OCI-LY3 (cell line): ENCODE data around the gene TET1.
"Not testable (repeated sequence)": the region's sequence is repeated elsewhere in the genome, so short reads cannot be mapped to it uniquely, and the experiment has no call there.

Source experiments
- H2AFZ ChIP-seq: fragments of 200-600, 300-600 bp; shearing (Covaris generic); 2 replicates; pipeline ENCODE4 v1.6.0; 2014; ENCODE audit warnings: antibody characterized with exemption, low read depth, low read length
- H3K27ac ChIP-seq: fragments of 200-600, 300-600 bp; sonication (generic); 2 replicates; pipeline ENCODE4 v1.5.1; 2014; ENCODE audit warnings: mild to moderate bottlenecking, low read length, moderate library complexity, mixed read lengths
- H3K27me3 ChIP-seq: fragments of 200-600, 300-600 bp; sonication (generic); 2 replicates; pipeline ENCODE4 v1.6.1; 2014; ENCODE audit warnings: low read depth, low read length, mixed read lengths
- H3K36me3 ChIP-seq: fragments of 200-600, 300-600 bp; sonication (generic); replicated peaks from 2 replicates; pipeline ENCODE3; 2014; ENCODE audit warnings: low read depth, low read length, mixed read lengths
- H3K4me1 ChIP-seq: fragments of 300-600, 200-600 bp; sonication (generic); 2 replicates; pipeline ENCODE4 v1.6.1; 2014; ENCODE audit warnings: low read length, mixed read lengths
- H3K4me2 ChIP-seq: fragments of 200-600, 300-600 bp; sonication (generic); 2 replicates; pipeline ENCODE4 v1.6.1; 2014; ENCODE audit warnings: low read length, mixed read lengths
- H3K4me3 ChIP-seq: fragments of 300-600, 200-600 bp; sonication (generic); 2 replicates; pipeline ENCODE4 v1.5.1; 2014; ENCODE audit warnings: antibody characterized with exemption, mild to moderate bottlenecking, low read length, moderate library complexity
- H3K79me2 ChIP-seq: fragments of 300-600, 200-600 bp; shearing (Covaris generic); 2 replicates; pipeline ENCODE4 v1.6.1; 2014; ENCODE audit warnings: mild to moderate bottlenecking, low read length, mixed read lengths
- H3K9ac ChIP-seq: fragments of 300-600, 200-600 bp; shearing (Covaris generic); 2 replicates; pipeline ENCODE4 v1.6.0; 2014; ENCODE audit warnings: mild to moderate bottlenecking, low read length, moderate library complexity
- H3K9me3 ChIP-seq: fragments of 200-600, 300-600 bp; shearing (Covaris generic); 2 replicates; pipeline ENCODE4 v1.6.1; 2014; ENCODE audit warnings: low read length, mixed read lengths; ENCODE audit not compliant: insufficient read depth
- H4K20me1 ChIP-seq: fragments of 200-600, 300-600 bp; sonication (generic); 2 replicates; pipeline ENCODE4 v1.6.1; 2016; ENCODE audit warnings: low read length, mixed read lengths; ENCODE audit not compliant: insufficient read depth
- CTCF ChIP-seq: fragments of 200-600, 300-600 bp; sonication (generic); IDR thresholded peaks from 2 replicates; pipeline ENCODE4 v1.5.1; 2014; ENCODE audit warnings: antibody characterized with exemption, low read length, low read depth
- EZH2phosphoT487 ChIP-seq: fragments of 200-600 bp; shearing (Covaris generic); IDR thresholded peaks from 2 replicates; pipeline ENCODE4 v1.6.1; 2018; ENCODE audit warnings: antibody characterized with exemption, mixed run types, low read depth

The TET1 gene

GRCh38 chr10:68604441-68604840 is 44.3 kb downstream of the TET1 start:
- H3K9ac ChIP-seq, result no peak overlapping the region
- no peaks in the 10 kb centered on the region for H3K9me3 ChIP-seq
- no peaks in the 10 kb centered on the region for H3K36me3 ChIP-seq
- no peaks in the 10 kb centered on the region for H4K20me1 ChIP-seq
- H3K27ac ChIP-seq, result no peak overlapping the region
- no peaks in the 10 kb centered on the region for H3K27me3 ChIP-seq
- H3K79me2 ChIP-seq, result no peaks in the 10 kb centered on the region
- H3K4me1 ChIP-seq, result peaks cover 24% of the 10 kb centered on the region
- TF ChIP-seq CTCF, result no peak
- no peak for TF ChIP-seq EZH2phosphoT487
- no peak overlapping the region for H2AFZ ChIP-seq
- H3K4me2 ChIP-seq, result no peak overlapping the region
- no peak overlapping the region for H3K4me3 ChIP-seq

GRCh38 chr10:68606918-68607317 is 46.8 kb downstream of the TET1 start:
- no peak for TF ChIP-seq EZH2phosphoT487
- TF ChIP-seq CTCF, result no peak
- no peak overlapping the region for H2AFZ ChIP-seq
- H3K4me1 ChIP-seq, result peaks cover 3% of the 10 kb centered on the region; the same call in 1 of the 2 replicates
- H3K36me3 ChIP-seq, result no peaks in the 10 kb centered on the region
- no peaks in the 10 kb centered on the region for H3K27me3 ChIP-seq
- no peak overlapping the region for H3K4me2 ChIP-seq
- no peaks in the 10 kb centered on the region for H3K9me3 ChIP-seq
- no peaks in the 10 kb centered on the region for H4K20me1 ChIP-seq
- H3K27ac ChIP-seq, result no peak overlapping the region
- no peaks in the 10 kb centered on the region for H3K79me2 ChIP-seq
- H3K4me3 ChIP-seq, result no peak overlapping the region
- H3K9ac ChIP-seq, result no peak overlapping the region

GRCh38 chr10:68610023-68610422 is 49.9 kb downstream of the TET1 start:
- H2AFZ ChIP-seq, H3K36me3 ChIP-seq, H3K9ac ChIP-seq, H3K4me1 ChIP-seq, H3K4me2 ChIP-seq, H3K4me3 ChIP-seq, H3K79me2 ChIP-seq, H3K27me3 ChIP-seq, H3K27ac ChIP-seq, H3K9me3 ChIP-seq, H4K20me1 ChIP-seq: not testable (repeated sequence)

GRCh38 chr10:68611227-68611626 is 51.1 kb downstream of the TET1 start:
- H4K20me1 ChIP-seq, result no peaks in the 10 kb centered on the region

GRCh38 chr10:68613974-68614373 is 53.8 kb downstream of the TET1 start:
- H3K27me3 ChIP-seq, H3K9ac ChIP-seq, H3K4me3 ChIP-seq, H3K4me1 ChIP-seq, H3K79me2 ChIP-seq, H3K27ac ChIP-seq, H3K9me3 ChIP-seq, H2AFZ ChIP-seq, H4K20me1 ChIP-seq, H3K4me2 ChIP-seq, H3K36me3 ChIP-seq: not testable (repeated sequence)

More at GRCh38 chr10:68611227-68611626, 51.1 kb downstream of the TET1 start:
- H3K27ac ChIP-seq, result no peak overlapping the region
- no peaks in the 10 kb centered on the region for H3K79me2 ChIP-seq
- H3K9ac ChIP-seq, result no peak overlapping the region
- H3K36me3 ChIP-seq, result no peaks in the 10 kb centered on the region
- H3K4me3 ChIP-seq, result no peak overlapping the region
- H3K9me3 ChIP-seq, result no peaks in the 10 kb centered on the region
- H3K4me2 ChIP-seq, result no peak overlapping the region
- H3K4me1 ChIP-seq, result no peaks in the 10 kb centered on the region
- no peak overlapping the region for H2AFZ ChIP-seq
- no peak for TF ChIP-seq CTCF
- TF ChIP-seq EZH2phosphoT487, result no peak
- H3K27me3 ChIP-seq, result no peaks in the 10 kb centered on the region

- not testable (repeated sequence) for H3K27me3 ChIP-seq, H3K4me1 ChIP-seq, H4K20me1 ChIP-seq, H3K36me3 ChIP-seq, H3K9me3 ChIP-seq, H3K4me2 ChIP-seq, H3K79me2 ChIP-seq, H2AFZ ChIP-seq, H3K9ac ChIP-seq, H3K27ac ChIP-seq, H3K4me3 ChIP-seq
Measured at GRCh38 chr10:68617691-68618090, 57.6 kb downstream of the TET1 start.
